A549 treated with Hydrocortisone at 1 μM for 4 hours (cell line): ENCODE measurements around the gene WNK4. TPM values are rescaled to one million over a fixed set of nuclear protein-coding genes. Genes with fewer than 3 reads are reported as not detected.

ENCODE experiments used
- total RNA-seq: library from RNA; stranded (reverse); fragments of 200-300 nt; extraction: Qiagen RNA extraction; gene quantifications from 5 replicates; pipeline ENCODE4 v1.2.3, GENCODE V29; 2022

Gene WNK4
- total RNA-seq = 1.0 to 1.7 TPM (median 1.2 TPM) in 5 replicates

DNA sequence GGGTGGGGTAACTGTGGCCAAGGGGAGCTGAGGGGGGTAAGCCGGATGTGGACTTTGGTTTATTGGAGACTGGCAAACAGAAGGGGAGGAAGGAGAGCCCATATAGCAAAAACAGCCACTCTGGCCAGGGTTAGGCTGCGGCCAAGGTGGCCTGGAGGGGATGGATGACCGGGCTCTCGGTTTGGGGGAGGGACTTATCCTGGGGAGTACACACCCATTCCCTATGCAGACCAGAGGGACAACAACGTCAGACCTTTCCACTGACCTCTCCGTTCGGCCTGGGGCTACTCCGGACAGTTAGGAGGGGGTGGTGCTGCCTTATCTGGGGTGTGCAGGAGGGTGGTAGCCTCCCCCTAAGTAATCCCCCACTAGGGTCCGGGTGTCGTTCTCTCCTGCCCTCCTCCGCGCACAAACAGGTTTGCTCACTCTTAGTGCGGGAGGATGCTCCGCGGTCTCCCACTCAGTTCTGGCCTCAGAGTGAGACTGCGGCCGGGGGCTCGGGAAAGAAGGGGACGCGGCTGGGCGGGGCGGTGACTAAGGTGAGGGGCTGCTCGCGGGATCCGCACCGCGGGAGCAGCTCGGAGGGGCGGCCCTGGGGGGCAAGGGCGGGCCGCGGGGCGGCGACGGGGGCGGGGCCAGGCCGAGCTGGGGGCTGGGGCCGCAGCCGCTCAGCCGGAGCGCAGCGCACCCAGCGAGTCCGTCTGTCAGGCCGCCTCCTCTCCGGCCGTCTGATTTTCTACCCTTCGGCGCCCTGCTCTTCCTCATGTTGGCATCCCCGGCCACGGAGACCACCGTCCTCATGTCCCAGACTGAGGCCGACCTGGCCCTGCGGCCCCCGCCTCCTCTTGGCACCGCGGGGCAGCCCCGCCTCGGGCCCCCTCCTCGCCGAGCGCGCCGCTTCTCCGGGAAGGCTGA lies at the start of gene WNK4:
Gene WNK4, plus strand, starts transcription at position 675 of the 915 bp plus-strand sequence. Its CDS starts 89 bp downstream, at position 764.

DNA sequence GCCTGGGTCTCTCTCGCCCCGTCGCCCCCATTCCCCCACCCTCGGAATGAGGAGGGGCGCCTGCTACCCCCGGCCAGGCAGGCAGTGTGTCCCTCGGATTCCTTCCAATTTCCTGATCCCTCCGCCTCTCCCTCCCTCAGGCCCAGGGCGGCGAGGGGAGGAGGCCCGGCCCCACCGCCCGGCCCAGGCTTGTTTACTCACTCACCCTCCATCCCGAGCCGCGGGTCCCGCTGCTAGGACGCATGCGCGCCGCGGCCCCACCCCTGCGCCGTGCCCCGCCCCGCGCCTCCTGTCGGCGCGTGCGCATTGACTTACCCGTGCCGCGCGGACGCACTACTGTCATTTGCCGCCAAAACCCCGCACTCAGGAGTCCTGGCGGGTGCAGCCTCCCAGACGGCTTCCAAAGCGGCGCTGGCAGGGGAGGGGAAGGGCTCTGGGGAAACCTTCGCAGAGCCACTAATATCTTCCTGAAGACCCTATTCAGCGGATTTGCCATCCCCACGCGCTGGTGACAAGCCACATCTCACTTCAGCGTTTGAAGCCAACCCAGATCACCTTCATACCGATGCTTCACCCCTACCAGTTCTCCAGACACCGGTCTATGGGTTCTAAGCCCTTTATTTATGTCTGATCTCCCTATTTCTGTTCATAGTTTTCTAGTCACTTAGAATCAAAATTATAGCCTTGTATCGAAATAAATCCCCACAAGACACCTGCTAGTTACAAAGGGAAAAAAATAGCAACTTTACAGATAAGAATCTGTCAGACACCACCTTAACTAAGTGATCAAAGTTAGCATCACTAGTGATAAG lies 35.4 kb upstream of the WNK4 start, which contains the start of gene EZH1:
Gene EZH1, minus strand, starts transcription at position 235 of the 812 bp plus-strand sequence. CDS start 16,099 bp downstream, outside the sequence.

DNA sequence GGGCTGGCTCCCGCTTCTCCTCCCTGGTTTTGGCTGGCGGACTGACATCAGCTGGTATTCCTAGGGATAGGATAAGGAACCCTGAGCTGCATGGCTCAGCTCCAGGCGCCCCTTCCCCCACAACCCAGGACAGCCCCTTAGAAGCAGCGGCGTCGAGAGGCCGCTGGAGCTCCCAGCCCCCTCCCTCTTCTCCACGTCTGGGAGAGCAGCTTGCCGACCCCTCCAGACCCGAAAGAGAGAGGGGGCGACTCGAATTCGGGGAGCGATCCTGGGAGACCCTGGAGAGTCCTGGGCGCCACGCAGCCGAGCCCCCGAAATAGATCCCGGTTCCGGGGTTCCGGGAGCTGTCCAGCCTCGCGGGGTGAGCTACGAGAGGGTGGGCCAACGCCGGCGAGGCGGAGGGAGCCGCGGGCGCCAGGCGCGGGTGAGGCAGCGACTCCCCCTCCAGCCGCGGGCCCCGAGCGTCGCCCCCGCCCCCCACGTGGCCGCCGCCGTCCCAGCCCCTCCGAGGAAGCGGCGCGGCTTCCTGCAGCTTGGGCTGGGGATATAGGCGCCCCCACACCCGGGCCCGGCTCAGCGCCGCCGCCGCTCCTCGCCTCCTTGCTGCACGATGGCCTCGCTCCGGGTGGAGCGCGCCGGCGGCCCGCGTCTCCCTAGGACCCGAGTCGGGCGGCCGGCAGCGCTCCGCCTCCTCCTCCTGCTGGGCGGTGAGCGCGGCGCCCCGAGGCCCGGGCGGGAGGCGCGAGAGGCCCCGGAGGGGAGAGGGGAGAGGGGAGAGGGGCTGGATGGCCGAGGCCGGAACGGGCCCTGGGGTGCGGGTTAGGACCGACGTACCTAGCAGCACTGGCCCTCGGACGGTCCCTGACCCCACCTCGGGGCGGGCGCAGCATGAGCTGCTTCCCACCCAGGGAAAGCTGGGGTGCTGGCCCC lies 19.5 kb upstream of the WNK4 start, which contains the start of gene RAMP2:
Gene RAMP2, plus strand, starts transcription at position 576 of the 930 bp plus-strand sequence. Its CDS starts 35 bp downstream, at position 611.

DNA sequence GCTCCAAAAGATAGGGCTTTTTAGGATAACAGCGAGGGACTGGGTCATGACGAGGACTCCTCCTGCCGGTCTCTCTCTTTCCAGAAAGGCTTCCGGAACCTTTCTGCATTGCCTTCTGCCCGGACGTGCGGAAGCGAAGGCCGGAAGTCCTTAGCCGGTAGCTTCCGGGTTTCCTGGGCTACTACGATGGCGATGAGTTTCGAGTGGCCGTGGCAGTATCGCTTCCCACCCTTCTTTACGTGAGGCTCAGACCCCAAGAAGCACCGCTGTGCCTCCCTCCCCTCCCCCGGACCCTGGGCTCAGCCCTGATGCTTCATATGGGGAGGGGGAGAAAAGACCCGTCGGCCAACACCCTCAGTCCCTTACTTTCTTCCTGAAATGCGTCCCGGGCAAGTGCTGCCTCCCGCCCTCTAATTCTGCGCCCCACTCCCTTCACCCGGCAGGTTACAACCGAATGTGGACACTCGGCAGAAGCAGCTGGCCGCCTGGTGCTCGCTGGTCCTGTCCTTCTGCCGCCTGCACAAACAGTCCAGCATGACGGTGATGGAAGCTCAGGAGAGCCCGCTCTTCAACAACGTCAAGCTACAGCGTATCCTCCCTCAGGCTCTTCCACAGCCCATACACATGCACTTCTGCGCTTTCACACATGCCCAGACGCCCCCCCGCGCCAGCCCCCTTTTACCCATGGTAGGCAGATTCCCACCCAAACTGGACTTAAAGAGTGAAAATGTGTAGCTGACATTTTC lies 6.9 kb upstream of the WNK4 start, which contains the start of gene VPS25:
Gene VPS25, plus strand, starts transcription at position 160 of the 746 bp plus-strand sequence. Its CDS starts 27 bp downstream, at position 187.

DNA sequence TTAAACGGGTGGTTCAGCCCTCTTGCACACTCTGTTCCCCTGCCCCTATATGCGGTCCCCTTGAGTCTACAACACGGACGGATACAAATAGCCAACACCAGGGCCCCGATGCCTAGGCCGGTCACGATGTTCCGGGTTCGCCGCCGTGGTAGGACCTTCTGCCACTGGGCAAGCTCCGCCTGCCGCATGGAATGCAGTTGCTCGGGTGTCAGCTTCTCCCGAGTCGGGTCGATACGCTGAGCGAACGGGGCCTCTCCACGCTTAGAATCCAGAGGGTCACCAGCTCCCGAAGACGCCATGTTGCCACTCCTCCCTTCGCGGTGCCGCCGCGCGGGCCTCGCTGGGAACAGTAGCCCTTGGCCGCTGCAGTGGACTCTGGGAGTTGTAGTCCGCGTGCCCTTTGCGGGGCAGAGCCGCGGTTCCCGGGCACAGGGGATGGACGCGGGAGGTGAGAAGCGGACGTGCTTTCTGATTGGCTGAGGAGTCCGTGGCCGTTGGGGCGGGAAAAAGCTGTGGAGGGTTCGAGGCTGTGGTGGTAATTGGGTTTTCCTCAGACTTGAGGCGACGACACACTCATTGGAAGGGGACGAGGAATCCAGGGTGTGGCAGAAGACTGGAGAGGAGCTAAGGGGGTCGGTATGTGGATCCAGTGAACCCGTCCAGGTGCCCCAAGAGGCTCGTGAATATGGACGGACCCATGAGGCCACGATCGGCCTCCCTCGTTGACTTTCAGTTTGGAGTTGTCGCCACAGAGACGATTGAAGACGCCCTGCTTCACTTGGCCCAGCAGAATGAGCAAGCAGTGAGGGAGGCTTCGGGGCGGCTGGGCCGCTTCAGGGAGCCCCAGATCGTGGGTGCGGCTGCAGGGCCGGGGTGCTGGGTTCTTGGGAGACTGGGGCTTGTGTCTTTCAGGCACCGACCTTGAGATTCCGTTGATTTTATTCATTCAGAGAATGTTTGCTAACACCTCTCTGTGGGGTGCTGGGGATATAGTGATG lies 18.3 kb downstream of the WNK4 start, which contains the start of the genes CNTD1 and COA3:
Gene CNTD1, plus strand, starts transcription at position 479 of the 998 bp plus-strand sequence. Its CDS starts 207 bp downstream, at position 686.
Gene COA3, minus strand, starts transcription at position 322 of the 998 bp plus-strand sequence. Its CDS starts 23 bp downstream, at position 299.

DNA sequence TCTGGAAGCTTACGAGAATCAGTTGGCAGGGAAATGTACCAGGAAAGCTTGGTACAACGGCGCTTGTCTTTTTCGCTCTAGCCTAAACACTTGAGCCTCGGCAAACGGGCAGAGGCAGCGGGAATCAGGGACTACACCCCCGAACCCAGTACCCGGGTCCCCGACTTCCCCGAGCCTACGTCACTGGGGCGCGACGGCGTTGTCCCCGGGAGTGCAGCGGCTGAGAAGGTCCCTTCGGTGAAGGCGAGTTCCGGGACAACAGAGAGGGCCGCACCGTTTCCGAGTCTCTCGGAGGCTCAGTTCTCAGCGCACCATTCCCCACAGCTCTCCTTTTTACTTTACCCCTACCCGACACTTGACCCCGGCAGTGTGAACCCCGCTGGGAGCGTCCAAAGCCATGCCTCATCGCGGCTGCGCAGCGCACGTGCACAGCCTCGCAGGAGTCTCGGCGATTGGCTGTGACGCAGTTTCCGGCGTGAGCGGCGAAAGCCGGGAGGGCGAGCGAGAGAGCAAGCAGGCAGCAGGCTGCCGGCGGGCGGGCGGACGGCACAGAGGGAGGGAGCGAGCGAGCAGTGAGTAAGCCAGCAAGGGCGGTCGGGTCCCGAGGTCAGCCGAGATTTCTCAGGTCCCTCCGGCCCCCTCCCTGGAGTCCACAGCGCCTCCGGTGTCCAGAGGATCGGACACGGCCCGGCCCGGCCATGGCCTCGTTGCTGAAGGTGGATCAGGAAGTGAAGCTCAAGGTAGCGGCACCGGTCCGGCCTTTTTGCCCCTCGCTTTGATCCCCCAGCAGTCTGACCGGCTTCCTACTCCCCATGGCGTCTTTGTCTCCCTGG lies 52.7 kb downstream of the WNK4 start, which contains the start of gene PSME3:
Gene PSME3, plus strand, starts transcription at position 464 of the 833 bp plus-strand sequence. Its CDS starts 235 bp downstream, at position 699.

DNA sequence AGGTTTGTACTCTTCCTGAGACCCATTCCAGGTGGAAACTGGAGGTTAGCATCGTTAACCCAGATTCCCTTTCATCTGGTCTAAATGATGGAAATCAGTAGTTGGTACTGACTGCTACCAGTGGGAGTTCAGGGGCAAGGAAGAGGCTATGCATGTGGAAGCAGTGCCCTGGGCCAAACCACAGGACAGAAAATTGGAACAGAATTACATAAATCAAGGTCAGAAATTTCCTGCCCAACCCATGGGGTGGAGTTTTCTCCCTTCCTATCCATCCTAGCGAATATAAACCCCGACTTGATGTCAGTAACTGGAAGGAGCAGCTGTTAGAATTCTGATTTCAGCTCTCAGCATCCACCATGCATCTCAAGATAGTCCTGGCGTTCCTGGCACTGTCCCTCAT lies 63.9 kb downstream of the WNK4 start, which contains the start of gene AOC2:
Gene AOC2, plus strand, starts transcription at position 310 of the 400 bp plus-strand sequence. Its CDS starts 47 bp downstream, at position 357.

Other genes with a start within 250 kb of the WNK4 start
- 35.1 to 46.5 TPM (median 44.1 TPM) in 5 replicates for gene NAGLU, start 244.4 kb upstream of the WNK4 start, total RNA-seq
- 0.51 to 1.6 TPM (median 1.3 TPM) in 5 replicates for gene HSD17B1, start 227.7 kb upstream of the WNK4 start, total RNA-seq
- 112 to 132 TPM (median 119 TPM) in 5 replicates for gene COASY, start 218.5 kb upstream of the WNK4 start, total RNA-seq
- 62.1 to 64.0 TPM (median 63.3 TPM) in 5 replicates for gene MLX, start 213.5 kb upstream of the WNK4 start, total RNA-seq
- gene PSMC3IP, start 202.9 kb upstream of the WNK4 start, total RNA-seq = 30.1 to 35.0 TPM (median 31.2 TPM) in 5 replicates
- gene RETREG3, start 171.2 kb upstream of the WNK4 start, total RNA-seq = 23.7 to 35.2 TPM (median 27.9 TPM) in 5 replicates
- 133 to 144 TPM (median 140 TPM) in 5 replicates for gene TUBG1, start 170.9 kb upstream of the WNK4 start, total RNA-seq
- 17.1 to 23.8 TPM (median 20.7 TPM) in 5 replicates for gene TUBG2, start 121.3 kb upstream of the WNK4 start, total RNA-seq
- gene PLEKHH3, start 103.6 kb upstream of the WNK4 start, total RNA-seq = 11.6 to 16.4 TPM (median 16.0 TPM) in 5 replicates
- gene CCR10, start 98.8 kb upstream of the WNK4 start, total RNA-seq = 0.28 to 0.36 TPM (median 0.32 TPM) in 5 replicates
- 4.7 to 5.9 TPM (median 5.5 TPM) in 5 replicates for gene CNTNAP1, start 98.1 kb upstream of the WNK4 start, total RNA-seq
- 8.2 to 12.3 TPM (median 11.9 TPM) in 5 replicates for gene EZH1, start 35.6 kb upstream of the WNK4 start, total RNA-seq
- gene RAMP2, start 19.4 kb upstream of the WNK4 start, total RNA-seq = 0.75 to 1.2 TPM (median 1.0 TPM) in 5 replicates
- 121 to 127 TPM (median 125 TPM) in 5 replicates for gene VPS25, start 7.2 kb upstream of the WNK4 start, total RNA-seq
- gene COA3, start 18.1 kb downstream of the WNK4 start, total RNA-seq = 106 to 148 TPM (median 136 TPM) in 5 replicates
- gene CNTD1, start 18.3 kb downstream of the WNK4 start, total RNA-seq = 0.09 to 0.17 TPM (median 0.13 TPM) in 3 of 5 replicates, not detected in the others
- 72.3 to 106 TPM (median 77.4 TPM) in 5 replicates for gene BECN1, start 43.7 kb downstream of the WNK4 start, total RNA-seq
- 222 to 326 TPM (median 227 TPM) in 5 replicates for gene PSME3, start 52.8 kb downstream of the WNK4 start, total RNA-seq
- 1.6 to 2.4 TPM (median 2.0 TPM) in 5 replicates for gene AOC2, start 64.0 kb downstream of the WNK4 start, total RNA-seq
- gene AOC3, start 70.6 kb downstream of the WNK4 start, total RNA-seq = 1.1 to 2.1 TPM (median 1.4 TPM) in 5 replicates
- 0.14 TPM in 1 of 5 replicates, not detected in the others for gene G6PC1, start 120.2 kb downstream of the WNK4 start, total RNA-seq
- gene AARSD1, start 183.8 kb downstream of the WNK4 start, total RNA-seq = 52.7 to 63.5 TPM (median 56.9 TPM) in 5 replicates
- gene PTGES3L, start 199.5 kb downstream of the WNK4 start, total RNA-seq = 0.95 to 1.4 TPM (median 1.1 TPM) in 5 replicates
- 19.7 to 22.3 TPM (median 21.1 TPM) in 5 replicates for gene RUNDC1, start 200.0 kb downstream of the WNK4 start, total RNA-seq
- gene RPL27, start 217.8 kb downstream of the WNK4 start, total RNA-seq = 2,950 to 3,217 TPM (median 3,086 TPM) in 5 replicates
- 15.8 to 21.1 TPM (median 18.4 TPM) in 5 replicates for gene IFI35, start 226.2 kb downstream of the WNK4 start, total RNA-seq
- 230 to 245 TPM (median 244 TPM) in 5 replicates for gene VAT1, start 241.8 kb downstream of the WNK4 start, total RNA-seq
- 0.07 to 0.22 TPM (median 0.15 TPM) in 5 replicates for gene RND2, start 244.6 kb downstream of the WNK4 start, total RNA-seq